Activated T-cell treated with anti-CD3 and anti-CD28 coated beads, Interleukin-2, amount 50 U/mL, for 1 hour (primary cell): ENCODE measurements around the gene FCGR3A.
"Not testable (repeated sequence)": the region's sequence is repeated elsewhere in the genome, so short reads cannot be mapped to it uniquely, and the experiment has no call there.

Source experiments
- DNase-seq: peaks from one replicate; pipeline ENCODE4 v3.0.0-alpha.2; 2020

FCGR3A gene

DNA sequence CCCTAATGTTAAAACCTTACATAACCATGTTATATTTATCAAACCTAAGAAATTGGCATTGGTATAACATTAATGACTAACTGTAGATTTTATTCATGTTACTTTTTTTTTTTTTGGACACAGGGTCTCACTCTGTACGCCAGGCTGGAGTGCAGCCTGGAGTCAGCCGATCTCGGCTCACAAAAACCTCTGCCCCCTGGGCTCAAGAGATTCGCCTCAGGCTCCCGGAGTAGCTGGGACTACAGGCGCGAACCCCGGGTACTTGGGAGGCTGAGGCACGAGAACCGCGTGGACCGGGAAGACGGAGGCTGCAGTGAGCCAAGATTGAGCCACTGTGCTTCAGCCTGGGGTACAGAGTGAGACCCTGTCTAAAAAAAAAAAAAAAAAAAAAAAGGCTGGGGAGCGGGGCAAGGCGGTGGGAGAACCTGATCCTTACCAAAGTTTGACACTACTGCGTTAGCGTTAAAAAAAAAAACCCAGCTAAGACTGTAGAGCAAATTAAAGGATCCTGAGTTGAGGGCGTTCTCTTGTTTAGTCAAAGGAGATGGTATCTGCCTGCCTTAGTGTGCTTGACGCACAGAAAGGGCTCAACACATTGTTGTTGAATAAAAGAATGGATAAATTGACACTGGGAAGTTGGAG is 20.0 kb downstream of the FCGR3A start:
- DNase-seq = not testable (repeated sequence)

DNA sequence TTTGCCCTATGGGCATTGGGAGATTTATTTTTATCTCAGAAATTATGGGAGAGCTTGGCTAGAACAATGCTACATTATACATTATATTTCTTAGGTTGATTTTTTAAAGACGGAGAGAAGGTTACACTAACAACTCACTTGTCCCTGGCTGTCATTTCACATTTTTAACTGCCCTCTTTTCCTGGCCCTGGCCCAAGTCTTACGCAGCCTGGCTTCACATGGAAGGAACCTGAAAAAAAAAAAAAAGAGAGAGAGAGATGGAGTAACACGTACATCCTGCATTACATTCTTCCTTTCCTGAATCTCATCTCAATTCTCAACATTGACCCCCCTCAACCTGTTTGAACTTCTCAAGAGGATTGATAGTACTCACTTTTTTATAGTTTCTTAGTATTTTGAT is 21.1 kb downstream of the FCGR3A start:
- not testable (repeated sequence) for DNase-seq

DNA sequence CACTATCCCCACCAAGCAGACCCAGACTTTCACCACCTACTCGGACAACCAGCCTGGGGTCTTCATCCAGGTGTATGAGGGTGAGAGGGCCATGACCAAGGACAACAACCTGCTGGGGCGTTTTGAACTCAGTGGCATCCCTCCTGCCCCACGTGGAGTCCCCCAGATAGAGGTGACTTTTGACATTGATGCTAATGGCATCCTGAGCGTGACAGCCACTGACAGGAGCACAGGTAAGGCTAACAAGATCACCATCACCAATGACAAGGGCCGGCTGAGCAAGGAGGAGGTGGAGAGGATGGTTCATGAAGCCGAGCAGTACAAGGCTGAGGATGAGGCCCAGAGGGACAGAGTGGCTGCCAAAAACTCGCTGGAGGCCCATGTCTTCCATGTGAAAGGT is 23.7 kb downstream of the FCGR3A start:
- DNase-seq = not testable (repeated sequence)

GRCh38 chr1:161525321-161525720 is 24.3 kb downstream of the FCGR3A start:
- not testable (repeated sequence) for DNase-seq

- DNase-seq = peak; percentile 43
Observed at GRCh38 chr1:161524742-161525291, 24.8 kb downstream of the FCGR3A start.

GRCh38 chr1:161523817-161524741 is 25.5 kb downstream of the FCGR3A start, which contains the start of gene HSPA6:
TSS of gene HSPA6 (plus strand) at chr1:161524540. CDS start at chr1:161524659, 119 bp downstream.
- peak; percentile 77 for DNase-seq

GRCh38 chr1:161523041-161523816 is 26.4 kb downstream of the FCGR3A start:
- DNase-seq = not testable (repeated sequence)

GRCh38 chr1:161513953-161514352 is 35.7 kb downstream of the FCGR3A start:
- not testable (repeated sequence) for DNase-seq

- DNase-seq = not testable (repeated sequence)
Observed at GRCh38 chr1:161513448-161513780, 36.2 kb downstream of the FCGR3A start.

- DNase-seq = not testable (repeated sequence)
Observed at GRCh38 chr1:161512636-161513447, 36.8 kb downstream of the FCGR3A start.

GRCh38 chr1:161511756-161512060 is 37.9 kb downstream of the FCGR3A start:
- no peak for DNase-seq

- no peak for DNase-seq
Observed at GRCh38 chr1:161511018-161511755, 38.4 kb downstream of the FCGR3A start.

DNA sequence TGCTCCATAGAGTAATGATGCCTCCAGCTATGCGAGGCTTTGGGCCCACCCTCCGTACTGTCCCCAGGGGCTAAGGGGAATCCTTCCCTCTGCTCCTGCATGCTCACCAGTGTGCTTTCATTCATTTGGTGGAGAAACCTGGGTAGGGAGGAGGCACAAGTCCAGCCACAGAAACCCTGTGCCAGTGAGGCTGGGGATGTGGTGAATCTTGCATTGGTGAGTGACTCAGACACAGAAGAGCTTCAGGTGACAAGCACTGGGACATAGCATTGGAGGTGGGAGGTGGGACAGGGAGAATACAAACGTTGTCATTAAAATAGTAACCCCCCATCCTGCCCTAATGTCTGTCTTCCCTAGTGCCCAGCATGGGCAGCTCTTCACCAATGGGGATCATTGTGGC is 39.1 kb downstream of the FCGR3A start:
- no peak for DNase-seq

DNA sequence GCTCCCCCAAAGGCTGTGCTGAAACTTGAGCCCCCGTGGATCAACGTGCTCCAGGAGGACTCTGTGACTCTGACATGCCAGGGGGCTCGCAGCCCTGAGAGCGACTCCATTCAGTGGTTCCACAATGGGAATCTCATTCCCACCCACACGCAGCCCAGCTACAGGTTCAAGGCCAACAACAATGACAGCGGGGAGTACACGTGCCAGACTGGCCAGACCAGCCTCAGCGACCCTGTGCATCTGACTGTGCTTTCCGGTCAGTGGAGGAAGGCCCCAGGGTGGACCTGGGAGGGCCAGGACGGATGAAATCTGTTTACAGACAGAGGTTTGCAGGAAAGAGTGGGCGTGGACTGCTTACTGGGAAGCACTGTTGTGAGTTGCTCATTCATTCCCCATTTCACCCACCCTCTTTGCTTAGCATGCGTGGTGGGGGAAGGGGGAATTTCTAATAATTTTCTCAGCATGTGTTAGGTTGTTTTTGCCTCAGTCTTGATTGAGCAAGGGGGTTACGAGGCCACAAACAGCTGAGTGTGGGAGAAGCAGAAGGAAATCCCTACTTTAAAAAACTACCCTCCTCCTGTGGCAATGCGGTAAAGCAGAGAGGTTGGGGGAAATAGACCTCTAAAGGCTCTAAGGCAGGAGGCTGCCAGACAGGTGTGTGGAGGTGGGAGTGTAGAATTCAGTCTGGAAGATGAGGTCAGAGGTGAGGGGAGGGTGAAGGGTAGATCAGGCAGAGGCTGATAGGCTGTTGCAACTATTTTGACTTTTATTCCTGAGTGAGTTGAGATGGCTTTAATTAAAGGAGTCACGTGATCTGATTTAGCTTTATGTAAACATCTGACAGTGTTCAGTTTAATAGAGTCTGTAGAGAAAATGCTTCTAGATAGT is 43.0 kb downstream of the FCGR3A start:
- DNase-seq = no peak

- DNase-seq = no peak
Observed at GRCh38 chr1:161505686-161506085, 43.9 kb downstream of the FCGR3A start.

GRCh38 chr1:161503394-161503748 is 46.2 kb downstream of the FCGR3A start:
- no peak for DNase-seq

DNA sequence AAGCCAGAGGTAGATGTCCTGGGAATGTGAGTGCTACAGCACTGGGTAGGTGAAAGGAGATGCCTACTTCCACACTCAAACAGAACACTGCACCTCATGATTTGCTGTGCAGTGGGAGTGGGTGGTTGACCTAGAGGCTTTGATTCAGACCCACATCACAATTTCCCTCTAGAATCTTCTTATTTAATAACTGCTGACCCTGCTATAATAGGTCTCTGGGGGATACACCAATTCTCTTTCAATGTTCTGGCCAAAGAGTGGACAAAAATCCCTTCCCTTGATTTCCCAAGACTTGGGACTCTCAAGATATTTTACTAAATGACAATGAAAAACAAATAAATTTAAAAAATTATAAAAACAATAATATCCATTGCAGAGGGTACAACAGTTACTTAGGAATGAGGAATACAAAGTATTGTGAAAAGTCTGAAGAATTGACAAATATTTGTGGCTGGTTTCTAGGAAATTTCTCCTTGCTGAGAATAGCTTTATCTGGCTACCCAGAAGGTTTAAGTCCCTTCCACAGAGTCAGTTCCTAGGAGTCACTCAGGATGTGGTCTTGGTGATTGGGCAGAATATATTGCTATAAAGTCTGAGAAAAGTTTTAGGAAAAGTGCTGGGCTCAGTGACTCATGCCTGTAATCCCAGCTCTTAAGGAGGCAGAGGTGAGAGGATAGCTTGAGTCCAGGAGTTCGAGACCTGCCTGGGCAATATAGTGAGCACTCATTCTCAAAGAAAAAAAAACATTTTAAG is 46.8 kb downstream of the FCGR3A start:
- DNase-seq = no peak

DNA sequence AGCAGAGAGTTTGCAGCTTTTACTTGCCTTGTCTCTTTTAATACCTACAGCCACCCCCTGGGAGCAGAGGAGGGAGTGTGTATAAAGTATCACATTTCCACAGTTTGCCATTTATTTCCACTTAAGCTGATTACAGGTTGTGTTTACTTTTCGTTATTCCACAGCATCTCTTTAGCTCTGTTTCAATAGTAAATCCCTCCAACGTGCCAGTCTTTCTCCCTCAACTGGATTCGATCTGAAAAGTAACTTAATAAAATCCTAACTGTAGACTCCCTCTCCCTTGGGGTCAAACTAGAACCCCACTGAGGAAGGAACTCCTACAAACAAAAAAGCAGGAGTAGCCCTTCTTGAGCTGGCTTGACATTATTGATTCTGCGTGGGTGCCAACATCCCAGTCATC is 47.4 kb downstream of the FCGR3A start:
- no peak for DNase-seq

GRCh38 chr1:161501234-161501633 is 48.4 kb downstream of the FCGR3A start:
- DNase-seq = no peak
